ENCODE results near the gene INSYN1.

DNA sequence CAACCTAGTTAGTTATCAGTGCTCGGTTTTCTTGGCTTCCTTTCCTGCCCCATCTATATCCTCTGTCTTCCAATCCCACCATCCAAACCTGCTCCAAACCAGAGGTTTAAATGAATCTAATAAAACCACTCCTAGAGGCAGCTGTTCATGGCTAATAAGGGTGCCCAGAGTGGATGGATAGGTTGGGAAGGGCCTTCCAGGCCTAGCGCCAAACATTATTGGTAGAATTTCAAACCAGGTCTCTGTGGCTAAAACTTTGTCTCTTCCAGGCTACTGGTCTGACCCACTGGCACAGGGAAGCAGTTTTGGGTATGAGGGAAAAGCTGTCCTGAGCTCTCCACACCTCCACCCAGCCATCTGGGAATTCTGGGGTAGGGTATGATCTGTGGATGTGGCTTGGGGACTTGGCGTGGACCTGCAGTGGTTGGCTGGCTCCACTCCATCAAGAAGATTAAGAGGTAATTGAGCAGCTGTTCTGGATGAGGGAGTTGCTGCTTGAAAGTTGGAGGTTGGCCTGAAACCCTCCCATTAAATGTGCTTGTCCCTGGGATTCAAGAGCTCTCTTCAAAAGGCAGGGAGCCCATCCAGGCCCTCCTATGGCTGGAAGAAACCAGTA is 29.3 kb upstream of the INSYN1 start:
- TF ChIP-seq GABPA (tag; conservative IDR thresholded peaks at IDR 0.05; ENCODE audit: low read depth) = no peak
- TF ChIP-seq PHF21A (IDR thresholded peaks at IDR 0.05; ENCODE audit: borderline replicate concordance, low read depth) = no peak
- TF ChIP-seq, protein P1, sequence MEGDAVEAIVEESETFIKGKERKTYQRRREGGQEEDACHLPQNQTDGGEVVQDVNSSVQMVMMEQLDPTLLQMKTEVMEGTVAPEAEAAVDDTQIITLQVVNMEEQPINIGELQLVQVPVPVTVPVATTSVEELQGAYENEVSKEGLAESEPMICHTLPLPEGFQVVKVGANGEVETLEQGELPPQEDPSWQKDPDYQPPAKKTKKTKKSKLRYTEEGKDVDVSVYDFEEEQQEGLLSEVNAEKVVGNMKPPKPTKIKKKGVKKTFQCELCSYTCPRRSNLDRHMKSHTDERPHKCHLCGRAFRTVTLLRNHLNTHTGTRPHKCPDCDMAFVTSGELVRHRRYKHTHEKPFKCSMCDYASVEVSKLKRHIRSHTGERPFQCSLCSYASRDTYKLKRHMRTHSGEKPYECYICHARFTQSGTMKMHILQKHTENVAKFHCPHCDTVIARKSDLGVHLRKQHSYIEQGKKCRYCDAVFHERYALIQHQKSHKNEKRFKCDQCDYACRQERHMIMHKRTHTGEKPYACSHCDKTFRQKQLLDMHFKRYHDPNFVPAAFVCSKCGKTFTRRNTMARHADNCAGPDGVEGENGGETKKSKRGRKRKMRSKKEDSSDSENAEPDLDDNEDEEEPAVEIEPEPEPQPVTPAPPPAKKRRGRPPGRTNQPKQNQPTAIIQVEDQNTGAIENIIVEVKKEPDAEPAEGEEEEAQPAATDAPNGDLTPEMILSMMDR (IDR thresholded peaks at IDR 0.05 in 2 of 3, conservative IDR thresholded peaks at IDR 0.05 in 1 of 3; ENCODE audit: insufficient read depth in 2 of 3, low read depth in 1 of 3, low read length in 3 of 3) = no peak
- TF ChIP-seq FOSL1 (tag; conservative IDR thresholded peaks at IDR 0.05) = no peak
- TF ChIP-seq, protein P2, sequence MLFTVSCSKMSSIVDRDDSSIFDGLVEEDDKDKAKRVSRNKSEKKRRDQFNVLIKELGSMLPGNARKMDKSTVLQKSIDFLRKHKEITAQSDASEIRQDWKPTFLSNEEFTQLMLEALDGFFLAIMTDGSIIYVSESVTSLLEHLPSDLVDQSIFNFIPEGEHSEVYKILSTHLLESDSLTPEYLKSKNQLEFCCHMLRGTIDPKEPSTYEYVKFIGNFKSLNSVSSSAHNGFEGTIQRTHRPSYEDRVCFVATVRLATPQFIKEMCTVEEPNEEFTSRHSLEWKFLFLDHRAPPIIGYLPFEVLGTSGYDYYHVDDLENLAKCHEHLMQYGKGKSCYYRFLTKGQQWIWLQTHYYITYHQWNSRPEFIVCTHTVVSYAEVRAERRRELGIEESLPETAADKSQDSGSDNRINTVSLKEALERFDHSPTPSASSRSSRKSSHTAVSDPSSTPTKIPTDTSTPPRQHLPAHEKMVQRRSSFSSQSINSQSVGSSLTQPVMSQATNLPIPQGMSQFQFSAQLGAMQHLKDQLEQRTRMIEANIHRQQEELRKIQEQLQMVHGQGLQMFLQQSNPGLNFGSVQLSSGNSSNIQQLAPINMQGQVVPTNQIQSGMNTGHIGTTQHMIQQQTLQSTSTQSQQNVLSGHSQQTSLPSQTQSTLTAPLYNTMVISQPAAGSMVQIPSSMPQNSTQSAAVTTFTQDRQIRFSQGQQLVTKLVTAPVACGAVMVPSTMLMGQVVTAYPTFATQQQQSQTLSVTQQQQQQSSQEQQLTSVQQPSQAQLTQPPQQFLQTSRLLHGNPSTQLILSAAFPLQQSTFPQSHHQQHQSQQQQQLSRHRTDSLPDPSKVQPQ (CRISPR knock-in tag; IDR thresholded peaks at IDR 0.05; ENCODE audit: borderline replicate concordance) = no peak
- TF ChIP-seq RNF2 (IDR thresholded peaks at IDR 0.05) = no peak
- TF ChIP-seq TCF7 (IDR thresholded peaks at IDR 0.05; ENCODE audit: borderline replicate concordance) = no peak
- no peak for TF ChIP-seq ZNF282 (CRISPR knock-in tag; IDR thresholded peaks at IDR 0.05)
- TF ChIP-seq, protein P3, sequence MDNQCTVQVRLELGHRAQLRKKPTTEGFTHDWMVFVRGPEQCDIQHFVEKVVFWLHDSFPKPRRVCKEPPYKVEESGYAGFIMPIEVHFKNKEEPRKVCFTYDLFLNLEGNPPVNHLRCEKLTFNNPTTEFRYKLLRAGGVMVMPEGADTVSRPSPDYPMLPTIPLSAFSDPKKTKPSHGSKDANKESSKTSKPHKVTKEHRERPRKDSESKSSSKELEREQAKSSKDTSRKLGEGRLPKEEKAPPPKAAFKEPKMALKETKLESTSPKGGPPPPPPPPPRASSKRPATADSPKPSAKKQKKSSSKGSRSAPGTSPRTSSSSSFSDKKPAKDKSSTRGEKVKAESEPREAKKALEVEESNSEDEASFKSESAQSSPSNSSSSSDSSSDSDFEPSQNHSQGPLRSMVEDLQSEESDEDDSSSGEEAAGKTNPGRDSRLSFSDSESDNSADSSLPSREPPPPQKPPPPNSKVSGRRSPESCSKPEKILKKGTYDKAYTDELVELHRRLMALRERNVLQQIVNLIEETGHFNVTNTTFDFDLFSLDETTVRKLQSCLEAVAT (IDR thresholded peaks at IDR 0.05) = no peak
- TF ChIP-seq ZNF507 (tag; conservative IDR thresholded peaks at IDR 0.05) = no peak

All from K562 (cell line).